NCI-H2107 treated with DMSO at 0.1 percent for 48 hours (cell line): ENCODE results near the gene KRTAP4-7.
"Not testable (repeated sequence)": the region's sequence is repeated elsewhere in the genome, so short reads cannot be mapped to it uniquely, and the experiment has no call there.

ENCODE experiments used
- DNase-seq: peaks from one replicate; lab custom pipeline; 2025; ENCODE audit not compliant: unreplicated experiment; lab: John Stamatoyannopoulos, UW

Gene KRTAP4-7

GRCh38 chr17:41084100-41084856, at the start of gene KRTAP4-7:
KRTAP4-7 (plus strand) TSS chr17:41084150; CDS start chr17:41084207, 57 bp downstream.
- not testable (repeated sequence) for DNase-seq

- DNase-seq: not testable (repeated sequence)
These were observed 49.5 kb upstream of the KRTAP4-7 start, which contains the start of gene KRTAP1-3 for GRCh38 chr17:41034346-41034935. KRTAP1-3 (minus strand) TSS chr17:41034874; CDS start chr17:41034821, 53 bp downstream.

- no peak for DNase-seq
These were observed 46.0 kb upstream of the KRTAP4-7 start for GRCh38 chr17:41037853-41038350.

- DNase-seq: peak; percentile 30
These were observed 43.0 kb upstream of the KRTAP4-7 start, which contains the start of gene KRTAP1-1 for GRCh38 chr17:41040783-41041571. KRTAP1-1 (minus strand) TSS chr17:41041450; CDS start chr17:41041397, 53 bp downstream.

- DNase-seq: no peak
These were observed 41.0 kb upstream of the KRTAP4-7 start for GRCh38 chr17:41042953-41043352.

- DNase-seq: not testable (repeated sequence)
These were observed 37.0 kb upstream of the KRTAP4-7 start, which contains the start of gene KRTAP2-1 for GRCh38 chr17:41046735-41047465. KRTAP2-1 (minus strand) TSS chr17:41047316; CDS start chr17:41047267, 49 bp downstream.

- DNase-seq: no peak
These were observed 35.5 kb upstream of the KRTAP4-7 start for GRCh38 chr17:41048441-41048840.

- DNase-seq: no peak
These were observed 34.8 kb upstream of the KRTAP4-7 start for GRCh38 chr17:41049110-41049509.

GRCh38 chr17:41052566-41052965, 31.4 kb upstream of the KRTAP4-7 start:
- no peak for DNase-seq

- no peak for DNase-seq
These were observed 29.9 kb upstream of the KRTAP4-7 start for GRCh38 chr17:41054025-41054424.

GRCh38 chr17:41054556-41054955, 29.4 kb upstream of the KRTAP4-7 start:
- DNase-seq: not testable (repeated sequence)

GRCh38 chr17:41055130-41055529, 28.8 kb upstream of the KRTAP4-7 start, which contains the start of gene KRTAP2-2:
KRTAP2-2 (minus strand) TSS chr17:41055230; CDS start chr17:41055211, 19 bp downstream.
- not testable (repeated sequence) for DNase-seq

- DNase-seq: no peak
These were observed 26.4 kb upstream of the KRTAP4-7 start for GRCh38 chr17:41057547-41057946.

- DNase-seq: no peak
These were observed 25.2 kb upstream of the KRTAP4-7 start for GRCh38 chr17:41058741-41059140.

- DNase-seq: not testable (repeated sequence)
These were observed 24.5 kb upstream of the KRTAP4-7 start for GRCh38 chr17:41059276-41060051.

GRCh38 chr17:41060052-41060604, 23.8 kb upstream of the KRTAP4-7 start, which contains the start of gene KRTAP2-3:
KRTAP2-3 (minus strand) TSS chr17:41060114; CDS start chr17:41060050, 64 bp downstream.
- no peak for DNase-seq

GRCh38 chr17:41061964-41062363, 22.0 kb upstream of the KRTAP4-7 start:
- DNase-seq: no peak

- DNase-seq: no peak
These were observed 20.5 kb upstream of the KRTAP4-7 start for GRCh38 chr17:41063449-41063848.

- no peak for DNase-seq
These were observed 19.6 kb upstream of the KRTAP4-7 start for GRCh38 chr17:41064301-41064700.
